ENCODE results near the gene MAMDC4. TPM values are rescaled to one million over a fixed set of nuclear protein-coding genes. Genes with fewer than 3 reads are reported as not detected.
"Not testable (repeated sequence)": the region's sequence is repeated elsewhere in the genome, so short reads cannot be mapped to it uniquely, and the experiment has no call there.

The MAMDC4 gene
- polyA plus RNA-seq, 3 donors, result 4.9 to 9.8 (median 7.2) TPM

GRCh38 chr9:136856079-136856476, 3.9 kb downstream of the MAMDC4 start:
- H3K27ac ChIP-seq (ENCODE audit: low read depth, low read length), result no peak overlapping the region
- WGBS, 3 donors, result 42 to 75% (median 72%) methylated on average over 15 of the region's 15 CpGs

- no peak overlapping the region for H3K27ac ChIP-seq (ENCODE audit: low read depth, low read length)
- 74 to 81% (median 76%) methylated on average over 13 to 14 of the region's 14 CpGs for WGBS, 3 donors
Measured at GRCh38 chr9:136856541-136857141, 4.5 kb downstream of the MAMDC4 start.

- H3K27ac ChIP-seq (ENCODE audit: low read depth, low read length), result no peak overlapping the region
- 73 to 91% (median 87%) methylated on average over 15 to 19 of the region's 19 CpGs for WGBS, 3 donors
Measured at GRCh38 chr9:136857166-136857565, 5.0 kb downstream of the MAMDC4 start.

GRCh38 chr9:136857581-136858412, 5.7 kb downstream of the MAMDC4 start:
- no peak overlapping the region for H3K27ac ChIP-seq (ENCODE audit: low read depth, low read length)
- 51 to 88% (median 78%) methylated on average over 24 to 28 of the region's 29 CpGs for WGBS, 3 donors

- WGBS, 3 donors, result 83 to 92% (median 85%) methylated on average over 15 of the region's 15 CpGs
- no peak overlapping the region for H3K27ac ChIP-seq (ENCODE audit: low read depth, low read length)
Measured at GRCh38 chr9:136858452-136858843, 6.3 kb downstream of the MAMDC4 start.

GRCh38 chr9:136858844-136859757, 7.0 kb downstream of the MAMDC4 start:
- 45 to 72% (median 63%) methylated on average over 19 to 20 of the region's 20 CpGs for WGBS, 3 donors
- H3K27ac ChIP-seq (ENCODE audit: low read depth, low read length), result no peak overlapping the region

GRCh38 chr9:136860529-136860928, 8.4 kb downstream of the MAMDC4 start:
- WGBS, 3 donors, result 81 to 92% (median 88%) methylated on average over 9 of the region's 9 CpGs
- H3K27ac ChIP-seq (ENCODE audit: low read depth, low read length), result no peak overlapping the region

- 89 to 92% (median 92%) methylated on average over 22 of the region's 22 CpGs for WGBS, 3 donors
- H3K27ac ChIP-seq (ENCODE audit: low read depth, low read length), result no peak overlapping the region
Measured at GRCh38 chr9:136860933-136861873, 9.1 kb downstream of the MAMDC4 start.

GRCh38 chr9:136861874-136862457, 9.8 kb downstream of the MAMDC4 start:
- no peak overlapping the region for H3K27ac ChIP-seq (ENCODE audit: low read depth, low read length)
- 88 to 89% (median 89%) methylated on average over 26 of the region's 26 CpGs for WGBS, 3 donors

- H3K27ac ChIP-seq (ENCODE audit: low read depth, low read length), result no peak overlapping the region
- 87 to 95% (median 93%) methylated on average over 31 of the region's 31 CpGs for WGBS, 3 donors
Measured at GRCh38 chr9:136862849-136863622, 10.9 kb downstream of the MAMDC4 start.

- H3K27ac ChIP-seq (ENCODE audit: low read depth, low read length), result no peak overlapping the region
- WGBS, 3 donors, result 83 to 89% (median 87%) methylated on average over 12 of the region's 12 CpGs
Measured at GRCh38 chr9:136863623-136864273, 11.6 kb downstream of the MAMDC4 start.

GRCh38 chr9:136865041-136865767, 13.1 kb downstream of the MAMDC4 start:
- no peak overlapping the region for H3K27ac ChIP-seq (ENCODE audit: low read depth, low read length)
- WGBS, 3 donors, result 53 to 63% (median 63%) methylated on average over 9 to 11 of the region's 11 CpGs

- 2% methylated on average over 14 to 20 of the region's 20 CpGs for WGBS, 3 donors
- H3K27ac ChIP-seq (ENCODE audit: low read depth, low read length), result peak overlapping the region; percentile 61
Measured at GRCh38 chr9:136865768-136866103, 13.6 kb downstream of the MAMDC4 start.

GRCh38 chr9:136866898-136867421, 14.8 kb downstream of the MAMDC4 start:
- 78 to 84% (median 82%) methylated on average over 27 to 29 of the region's 29 CpGs for WGBS, 3 donors
- not testable (repeated sequence) for H3K27ac ChIP-seq (ENCODE audit: low read depth, low read length)

GRCh38 chr9:136867480-136867879, 15.3 kb downstream of the MAMDC4 start:
- H3K27ac ChIP-seq (ENCODE audit: low read depth, low read length), result no peak overlapping the region
- WGBS, 3 donors, result 97 to 99% (median 98%) methylated on average over 18 of the region's 18 CpGs

- no peak overlapping the region for H3K27ac ChIP-seq (ENCODE audit: low read depth, low read length)
- 97 to 98% (median 98%) methylated on average over 18 of the region's 18 CpGs for WGBS, 3 donors
Measured at GRCh38 chr9:136867917-136868316, 15.8 kb downstream of the MAMDC4 start.

Data from adipose tissue (tissue), 3 donors.